Measurements from ENCODE around the gene PRIMPOL.
"Not testable (repeated sequence)": the region's sequence is repeated elsewhere in the genome, so short reads cannot be mapped to it uniquely, and the experiment has no call there.

PRIMPOL gene

GRCh38 chr4:184641022-184641421, 8.5 kb upstream of the PRIMPOL start:
- no peak for DNase-seq (ENCODE audit: low read depth)

GRCh38 chr4:184641451-184641850, 8.1 kb upstream of the PRIMPOL start:
- no peak for DNase-seq (ENCODE audit: low read depth)

- no peak for DNase-seq (ENCODE audit: low read depth)
Observed at GRCh38 chr4:184643731-184644130, 5.8 kb upstream of the PRIMPOL start.

- DNase-seq (ENCODE audit: low read depth): no peak
Observed at GRCh38 chr4:184644553-184645307, 4.8 kb upstream of the PRIMPOL start.

- DNase-seq (ENCODE audit: low read depth): no peak
Observed at GRCh38 chr4:184645904-184646610, 3.5 kb upstream of the PRIMPOL start.

GRCh38 chr4:184647266-184648053, 2.1 kb upstream of the PRIMPOL start:
- DNase-seq (ENCODE audit: low read depth): no peak

- DNase-seq (ENCODE audit: low read depth): no peak
Observed at GRCh38 chr4:184648054-184648312, 1.6 kb upstream of the PRIMPOL start.

GRCh38 chr4:184648313-184649025, 1.1 kb upstream of the PRIMPOL start:
- DNase-seq (ENCODE audit: low read depth): no peak

GRCh38 chr4:184649971-184650855, 675 bp downstream of the PRIMPOL start:
- no peak for DNase-seq (ENCODE audit: low read depth)

- no peak for DNase-seq (ENCODE audit: low read depth)
Observed at GRCh38 chr4:184651899-184652298, 2.4 kb downstream of the PRIMPOL start.

GRCh38 chr4:184652681-184653080, 3.1 kb downstream of the PRIMPOL start:
- DNase-seq (ENCODE audit: low read depth): not testable (repeated sequence)

GRCh38 chr4:184653650-184654049, 4.1 kb downstream of the PRIMPOL start:
- DNase-seq (ENCODE audit: low read depth): no peak

GRCh38 chr4:184655889-184656869, 6.6 kb downstream of the PRIMPOL start:
- DNase-seq (ENCODE audit: low read depth): no peak

- no peak for DNase-seq (ENCODE audit: low read depth)
Observed at GRCh38 chr4:184657144-184657543, 7.6 kb downstream of the PRIMPOL start.

- not testable (repeated sequence) for DNase-seq (ENCODE audit: low read depth)
Observed at GRCh38 chr4:184657820-184658219, 8.3 kb downstream of the PRIMPOL start.

- DNase-seq (ENCODE audit: low read depth): no peak
Observed at GRCh38 chr4:184660978-184661377, 11.4 kb downstream of the PRIMPOL start.

GRCh38 chr4:184662236-184662635, 12.7 kb downstream of the PRIMPOL start:
- DNase-seq (ENCODE audit: low read depth): no peak

GRCh38 chr4:184664445-184665210, 15.1 kb downstream of the PRIMPOL start:
- no peak for DNase-seq (ENCODE audit: low read depth)

- DNase-seq (ENCODE audit: low read depth): no peak
Observed at GRCh38 chr4:184666670-184667069, 17.1 kb downstream of the PRIMPOL start.

All from stimulated activated CD8-positive, alpha-beta memory T cell treated with anti-CD3 and anti-CD28 coated beads, Interleukin-15, amount 100 ng/mL, for 1 hour (primary cell).